IMR-90 (cell line): ENCODE results near the gene BET1. TPM values are rescaled to one million over a fixed set of nuclear protein-coding genes. Genes with fewer than 3 reads are reported as not detected.

Experiments
- ATAC-seq: fragments of 200-7000 bp; cut with Tn5 transposase; 2 replicates; pipeline ENCODE4 v1.9.1; 2020; ENCODE audit warnings: low read depth, mild to moderate bottlenecking, moderate library complexity
- BruUV-seq: library from RNA; stranded (reverse); fragments of 400-500 nt; replicated peaks from 2 replicates; lab custom pipeline; 2021; lab: Mats Ljungman, UMichigan
- CTCF ChIA-PET: fragments of 300-600 bp; formaldehyde crosslinking; extraction: SDS; loops from one replicate; lab custom pipeline; 2021; ENCODE audit warnings: antibody characterized with exemption; lab: Yijun Ruan, JAX
- POLR2A ChIA-PET: fragments of 300-600 bp; sonication (Branson Sonifier 250); formaldehyde crosslinking; loops from one replicate; lab custom pipeline; 2022; ENCODE audit warnings: antibody characterized with exemption; ENCODE audit not compliant: unreplicated experiment; lab: Charles Lee
- DNase-seq: peaks from one replicate; pipeline ENCODE4 v3.0.0; 2013
- H2AFZ ChIP-seq: replicated peaks from 2 replicates; pipeline ENCODE3; 2013; ENCODE audit warnings: low read length, mild to moderate bottlenecking; ENCODE audit not compliant: poor library complexity
- H2AK5ac ChIP-seq: 2 replicates; pipeline ENCODE4 v1.6.1; 2013; ENCODE audit warnings: low read depth, low read length, inconsistent platforms
- H2AK9ac ChIP-seq: replicated peaks from 2 replicates; pipeline ENCODE3; 2013; ENCODE audit warnings: mild to moderate bottlenecking, low read depth, low read length, moderate library complexity; ENCODE audit not compliant: poor library complexity
- H2BK120ac ChIP-seq: 2 replicates; pipeline ENCODE4 v1.6.1; 2013; ENCODE audit warnings: low read depth, low read length, inconsistent platforms
- H2BK15ac ChIP-seq: 3 replicates; pipeline ENCODE4 v1.6.1; 2013; ENCODE audit warnings: low read depth, low read length, inconsistent platforms
- H2BK20ac ChIP-seq: 2 replicates; pipeline ENCODE4 v1.6.1; 2013; ENCODE audit warnings: low read depth, mild to moderate bottlenecking, inconsistent platforms, low read length, moderate library complexity
- H2BK5ac ChIP-seq: 2 replicates; pipeline ENCODE4 v1.6.1; 2013; ENCODE audit warnings: mild to moderate bottlenecking, low read depth, low read length, inconsistent platforms; ENCODE audit not compliant: poor library complexity, severe bottlenecking
- H3K14ac ChIP-seq: replicated peaks from 2 replicates; pipeline ENCODE4 v1.6.1; 2013; ENCODE audit warnings: low read depth, low read length, inconsistent platforms
- H3K18ac ChIP-seq: 2 replicates; pipeline ENCODE4 v1.6.1; 2013; ENCODE audit warnings: low read depth, low read length, control low read depth
- H3K23ac ChIP-seq: 2 replicates; pipeline ENCODE4 v1.6.1; 2013; ENCODE audit warnings: low read depth, low read length, inconsistent platforms
- H3K27ac ChIP-seq: 2 replicates; pipeline ENCODE4 v1.5.1; 2013; ENCODE audit warnings: mild to moderate bottlenecking, control low read depth, low read length; ENCODE audit not compliant: insufficient read depth
- H3K27me3 ChIP-seq: 2 replicates; pipeline ENCODE4 v1.6.1; 2013; ENCODE audit warnings: low read length; ENCODE audit not compliant: control insufficient read depth, insufficient read depth
- H3K36me3 ChIP-seq: 2 replicates; pipeline ENCODE4 v1.6.1; 2013; ENCODE audit warnings: low read length, mixed read lengths; ENCODE audit not compliant: control insufficient read depth, insufficient read depth
- H3K4ac ChIP-seq: 2 replicates; pipeline ENCODE4 v1.6.1; 2013; ENCODE audit warnings: low read depth, low read length, inconsistent platforms
- H3K4me1 ChIP-seq: 2 replicates; pipeline ENCODE4 v1.6.1; 2013; ENCODE audit warnings: low read length, mixed read lengths; ENCODE audit not compliant: control insufficient read depth, insufficient read depth
- H3K4me2 ChIP-seq: 2 replicates; pipeline ENCODE4 v1.6.1; 2013; ENCODE audit warnings: low read depth, mild to moderate bottlenecking, control low read depth, low read length, moderate library complexity
- H3K4me3 ChIP-seq: 2 replicates; pipeline ENCODE4 v1.5.1; 2013; ENCODE audit warnings: low read depth, mild to moderate bottlenecking, control low read depth, low read length, moderate library complexity; ENCODE audit not compliant: insufficient read depth
- H3K56ac ChIP-seq: 2 replicates; pipeline ENCODE4 v1.6.1; 2013; ENCODE audit warnings: low read length, inconsistent platforms; ENCODE audit not compliant: insufficient read depth; ENCODE audit errors: extremely low read depth
- H3K79me1 ChIP-seq, 2 experiments: 2 replicates each; pipeline ENCODE4 v1.6.1; 2013; ENCODE audit warnings: low read length in 2 of 2, inconsistent platforms in 1 of 2, low read depth in 1 of 2
- H3K9ac ChIP-seq: 2 replicates; pipeline ENCODE4 v1.6.1; 2013; ENCODE audit warnings: low read depth, low read length, control low read depth
- H3K9me1 ChIP-seq: 2 replicates; pipeline ENCODE4 v1.6.1; 2013; ENCODE audit warnings: low read length, inconsistent platforms; ENCODE audit not compliant: insufficient read depth
- H3K9me3 ChIP-seq: 2 replicates; pipeline ENCODE4 v1.6.1; 2013; ENCODE audit warnings: low read length; ENCODE audit not compliant: control insufficient read depth, insufficient read depth
- H4K20me1 ChIP-seq: 2 replicates; pipeline ENCODE4 v1.6.1; 2013; ENCODE audit warnings: low read length, inconsistent platforms; ENCODE audit not compliant: insufficient read depth
- H4K5ac ChIP-seq: 2 replicates; pipeline ENCODE4 v1.6.1; 2013; ENCODE audit warnings: mild to moderate bottlenecking, low read depth, low read length, control low read depth
- H4K8ac ChIP-seq, 2 experiments: 2 replicates each; pipeline ENCODE4 v1.6.1; 2013; ENCODE audit warnings: low read depth in 2 of 2, low read length in 2 of 2, control low read depth in 1 of 2, inconsistent platforms in 1 of 2
- H4K91ac ChIP-seq: 2 replicates; pipeline ENCODE4 v1.6.1; 2013; ENCODE audit warnings: low read depth, low read length, inconsistent platforms; ENCODE audit not compliant: insufficient read depth
- MAFK ChIP-seq: IDR thresholded peaks from 2 replicates; pipeline ENCODE4 v1.6.1; 2012; ENCODE audit warnings: low read depth, low read length, improper control_type of control experiment
- NFE2L2 ChIP-seq: fragments of 150-350 bp; IDR thresholded peaks from 2 replicates; pipeline ENCODE4 v1.6.1; 2016; ENCODE audit warnings: low read depth, mild to moderate bottlenecking, low read length
- RAD21 ChIP-seq: IDR thresholded peaks from 2 replicates; pipeline ENCODE4 v1.6.1; 2012; ENCODE audit warnings: low read length, improper control_type of control experiment
- RCOR1 ChIP-seq: IDR thresholded peaks from 2 replicates; pipeline ENCODE4 v1.6.1; 2012; ENCODE audit warnings: mild to moderate bottlenecking, low read length, improper control_type of control experiment; ENCODE audit not compliant: insufficient replicate concordance
- WGBS, 2 experiments: methylation state at CpG; one replicate each; pipeline versions ENCODE4 v1.1.5 to v1.1.7; 2013; ENCODE audit warnings: missing lambda C conversion rate in 2 of 2; ENCODE audit not compliant: insufficient read length in 1 of 2; ENCODE audit errors: extremely low coverage in 2 of 2; 5-methylcytosine and 5-hydroxymethylcytosine counted together
- dilution Hi-C: fragments of 300-500 bp; cut with HindIII; formaldehyde crosslinking; loops from one replicate; pipeline ENCODE4 v1.14.3; 2018; ENCODE audit warnings: low sequenced_read_pairs; ENCODE audit not compliant: unreplicated experiment
- in situ Hi-C: fragments of 300-500 bp; cut with MboI; formaldehyde crosslinking; loops from 3 replicates; pipeline ENCODE4 v1.14.3; 2019; ENCODE audit warnings: low sequenced_read_pairs, inconsistent platforms, mixed read lengths
- intact Hi-C: fragments of 100-400 bp; cut with micrococcal nuclease; formaldehyde crosslinking; loops from 2 replicates; pipeline ENCODE4 v1.10.0; 2022
- polyA plus RNA-seq, 3 experiments: library from polyadenylated mRNA; depleted of rRNA; stranded (reverse); fragments of >200 nt; gene quantifications; 2 replicates each; pipeline ENCODE4 v1.2.3, GENCODE V29; 2012; ENCODE audit warnings: low replicate concordance in 1 of 3
- total RNA-seq: library from RNA; depleted of rRNA; stranded (reverse); fragments of >200 nt; gene quantifications from 2 replicates; pipeline ENCODE4 v1.2.3, GENCODE V29; 2012
- TF ChIP-seq, protein P1 (sequence below): fragments of 150-350 bp; IDR thresholded peaks from 2 replicates; pipeline ENCODE4 v1.6.1; 2016; ENCODE audit warnings: low read depth, mild to moderate bottlenecking, low read length, moderate library complexity, borderline replicate concordance

BET1 gene
- total and polyA plus RNA-seq, 2 of the 4 experiments (the other 2 are of a cell fraction): 9.9 to 33.2 TPM

GRCh38 chr7:93944673-93945072, 59.5 kb downstream of the BET1 start:
- no CpG with 5 or more reads among the region's 1 CpG for WGBS, 2 experiments
- ChIA-PET POLR2A (no interaction called here), CTCF (interaction anchor here (0.6 to 1.1 kb wide), 2 partner anchors 8 to 97 kb away, joined by 3 read pairs; no protein-coding TSS in a partner anchor)
- in situ Hi-C loops: no loop called here
- H3K4me1 ChIP-seq: peaks cover 25% of the 10 kb centered on the region
- no peak overlapping the region for H2AK9ac ChIP-seq
- dilution Hi-C loops: no loop called here
- no peak overlapping the region; the same call in 1 of the 2 replicates for H3K4ac ChIP-seq
- no peak overlapping the region for H3K4me3 ChIP-seq
- no peaks in the 10 kb centered on the region for H3K27me3 ChIP-seq
- no peaks in the 10 kb centered on the region for H4K20me1 ChIP-seq
- H4K8ac ChIP-seq: peak overlapping the region in 1 of 2 experiments; percentile 8; a peak in 1 of 4 replicates
- no peak overlapping the region for H2AFZ ChIP-seq
- BruUV-seq: no TSS peak
- H2BK20ac ChIP-seq: peak overlapping the region; percentile 36; the same call in 1 of the 2 replicates
- ATAC-seq (no peak), DNase-seq (peak; percentile 38)
- no peak overlapping the region for H4K91ac ChIP-seq
- H3K27ac ChIP-seq: no peak overlapping the region
- H3K9me1 ChIP-seq: peaks cover 10% of the 10 kb centered on the region
- no peak overlapping the region for H2AK5ac ChIP-seq
- H2BK5ac ChIP-seq: peak overlapping the region; percentile 99
- H2BK15ac ChIP-seq: peak overlapping the region; percentile 63; the same call in 2 of the 3 replicates
- no peak overlapping the region for H3K23ac ChIP-seq
- no peaks in the 10 kb centered on the region for H3K9me3 ChIP-seq
- peak overlapping the region; percentile 68; the same call in 1 of the 2 replicates for H2BK120ac ChIP-seq
- no peaks in the 10 kb centered on the region for H3K79me1 ChIP-seq
- H3K56ac ChIP-seq: no peak overlapping the region
- peak overlapping the region; percentile 7; the same call in 1 of the 2 replicates for H4K5ac ChIP-seq
- peak overlapping the region; percentile 55; the same call in 1 of the 2 replicates for H3K18ac ChIP-seq
- no peak overlapping the region; the same call in 1 of the 2 replicates for H3K4me2 ChIP-seq
- no peaks in the 10 kb centered on the region for H3K36me3 ChIP-seq
- TF ChIP-seq RCOR1 (no peak), RAD21 (no peak), NFE2L2 (no peak), MAFK (no peak)
- TF ChIP-seq, protein P1, sequence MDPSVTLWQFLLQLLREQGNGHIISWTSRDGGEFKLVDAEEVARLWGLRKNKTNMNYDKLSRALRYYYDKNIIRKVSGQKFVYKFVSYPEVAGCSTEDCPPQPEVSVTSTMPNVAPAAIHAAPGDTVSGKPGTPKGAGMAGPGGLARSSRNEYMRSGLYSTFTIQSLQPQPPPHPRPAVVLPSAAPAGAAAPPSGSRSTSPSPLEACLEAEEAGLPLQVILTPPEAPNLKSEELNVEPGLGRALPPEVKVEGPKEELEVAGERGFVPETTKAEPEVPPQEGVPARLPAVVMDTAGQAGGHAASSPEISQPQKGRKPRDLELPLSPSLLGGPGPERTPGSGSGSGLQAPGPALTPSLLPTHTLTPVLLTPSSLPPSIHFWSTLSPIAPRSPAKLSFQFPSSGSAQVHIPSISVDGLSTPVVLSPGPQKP: no peak
- H3K9ac ChIP-seq: no peak overlapping the region; the same call in 1 of the 2 replicates
- no peak overlapping the region for H3K14ac ChIP-seq
- intact Hi-C loops: no loop called here
